ENCODE results near the gene DHRS3.

DHRS3 gene

DNA sequence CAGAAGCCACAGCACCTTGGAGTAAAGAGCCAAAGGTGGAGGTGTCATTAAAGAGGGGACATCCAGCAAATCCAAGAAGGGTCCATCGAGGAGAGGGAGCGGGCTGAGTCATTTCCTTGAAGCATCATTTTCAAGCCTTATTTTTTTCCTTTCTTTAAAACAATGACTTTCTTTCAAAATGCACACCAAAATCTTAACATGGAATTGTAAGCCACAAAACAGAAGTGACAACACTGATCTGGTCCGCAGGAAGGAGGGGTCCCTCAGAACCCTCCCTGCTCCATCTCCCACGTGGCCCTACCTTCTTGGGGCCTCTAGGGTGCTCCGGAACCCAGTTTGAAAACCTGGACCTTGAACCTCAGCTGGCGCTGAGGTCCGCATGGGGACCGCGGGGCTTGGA is 14.8 kb downstream of the DHRS3 start:
- H3K4me3 ChIP-seq (ENCODE audit: low read depth, low read length), result no peak overlapping the region
- TF ChIP-seq, protein P1, sequence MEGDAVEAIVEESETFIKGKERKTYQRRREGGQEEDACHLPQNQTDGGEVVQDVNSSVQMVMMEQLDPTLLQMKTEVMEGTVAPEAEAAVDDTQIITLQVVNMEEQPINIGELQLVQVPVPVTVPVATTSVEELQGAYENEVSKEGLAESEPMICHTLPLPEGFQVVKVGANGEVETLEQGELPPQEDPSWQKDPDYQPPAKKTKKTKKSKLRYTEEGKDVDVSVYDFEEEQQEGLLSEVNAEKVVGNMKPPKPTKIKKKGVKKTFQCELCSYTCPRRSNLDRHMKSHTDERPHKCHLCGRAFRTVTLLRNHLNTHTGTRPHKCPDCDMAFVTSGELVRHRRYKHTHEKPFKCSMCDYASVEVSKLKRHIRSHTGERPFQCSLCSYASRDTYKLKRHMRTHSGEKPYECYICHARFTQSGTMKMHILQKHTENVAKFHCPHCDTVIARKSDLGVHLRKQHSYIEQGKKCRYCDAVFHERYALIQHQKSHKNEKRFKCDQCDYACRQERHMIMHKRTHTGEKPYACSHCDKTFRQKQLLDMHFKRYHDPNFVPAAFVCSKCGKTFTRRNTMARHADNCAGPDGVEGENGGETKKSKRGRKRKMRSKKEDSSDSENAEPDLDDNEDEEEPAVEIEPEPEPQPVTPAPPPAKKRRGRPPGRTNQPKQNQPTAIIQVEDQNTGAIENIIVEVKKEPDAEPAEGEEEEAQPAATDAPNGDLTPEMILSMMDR (IDR thresholded peaks at IDR 0.05; ENCODE audit: insufficient read depth, low read depth, low read length, missing control alignments), result no peak
- DNase-seq (ENCODE audit: low read depth), result no peak

DNA sequence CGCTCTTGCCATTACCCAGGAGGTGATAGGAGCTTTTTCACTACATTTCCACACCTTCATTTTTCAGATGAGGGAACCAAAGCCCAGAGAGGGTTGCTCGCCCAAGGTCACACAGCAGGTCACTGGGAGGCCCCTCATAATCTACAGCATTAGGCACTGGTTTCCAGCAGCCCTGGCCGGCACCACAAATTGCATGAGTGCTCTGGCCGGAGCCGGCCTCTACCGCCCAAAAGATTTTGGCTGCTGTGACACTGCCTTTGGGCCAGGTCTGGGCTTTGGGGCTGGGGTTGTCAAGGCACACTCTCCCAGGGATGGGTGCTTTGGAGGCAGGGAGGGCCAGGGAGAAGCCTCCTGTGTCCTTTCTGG is 15.4 kb downstream of the DHRS3 start:
- TF ChIP-seq, protein P1 (IDR thresholded peaks at IDR 0.05; ENCODE audit: insufficient read depth, low read depth, low read length, missing control alignments), result no peak
- H3K4me3 ChIP-seq (ENCODE audit: low read depth, low read length), result no peak overlapping the region
- DNase-seq (ENCODE audit: low read depth), result no peak

DNA sequence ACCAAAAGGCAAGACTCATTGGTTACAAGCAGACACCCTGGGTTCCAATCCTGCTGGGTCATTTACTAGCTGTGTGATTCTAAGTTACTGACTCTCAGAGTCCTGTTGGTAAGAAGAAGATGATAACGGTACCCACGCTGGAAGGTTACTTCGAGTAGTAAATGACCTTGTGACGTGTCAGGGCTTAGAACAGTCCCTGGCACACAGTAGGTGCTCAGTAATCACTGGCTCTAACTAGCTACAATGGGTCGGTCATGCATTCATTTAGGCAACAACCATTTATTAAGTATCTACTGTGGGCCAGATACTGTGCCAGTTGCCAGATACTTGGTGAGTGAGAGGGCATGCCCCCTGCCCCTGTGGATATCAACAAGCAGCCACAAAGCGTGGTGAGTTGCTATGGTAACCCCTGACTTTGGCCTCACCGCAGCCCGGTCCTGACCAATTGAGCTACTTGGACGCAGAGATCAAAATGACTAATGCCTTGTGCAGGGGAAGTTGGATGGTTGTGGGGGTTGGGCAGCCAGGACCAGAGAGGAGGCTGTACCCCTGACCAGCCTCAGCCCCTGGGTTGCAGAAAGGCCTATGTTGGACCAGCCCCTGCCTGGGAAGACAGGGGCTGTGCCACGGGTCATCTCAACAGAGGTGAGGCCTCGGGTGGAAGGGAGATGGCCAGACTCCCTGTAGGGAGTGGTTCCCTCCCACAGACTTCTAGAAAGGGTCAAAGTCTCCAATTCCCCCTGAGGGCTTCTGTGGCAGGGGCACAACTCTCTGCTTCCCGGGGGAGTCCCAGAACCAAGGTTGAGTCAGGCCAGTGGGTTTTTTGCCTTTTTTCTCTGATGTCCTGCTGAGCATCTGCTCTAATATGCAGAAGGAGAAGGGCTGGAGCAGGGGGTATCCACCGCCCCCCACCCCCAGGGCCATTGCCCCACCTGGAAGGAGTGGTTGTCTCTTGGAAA is 16.0 kb downstream of the DHRS3 start:
- no peak for DNase-seq (ENCODE audit: low read depth)
- H3K4me3 ChIP-seq (ENCODE audit: low read depth, low read length), result no peak overlapping the region
- TF ChIP-seq, protein P1 (IDR thresholded peaks at IDR 0.05; ENCODE audit: insufficient read depth, low read depth, low read length, missing control alignments), result no peak

DNA sequence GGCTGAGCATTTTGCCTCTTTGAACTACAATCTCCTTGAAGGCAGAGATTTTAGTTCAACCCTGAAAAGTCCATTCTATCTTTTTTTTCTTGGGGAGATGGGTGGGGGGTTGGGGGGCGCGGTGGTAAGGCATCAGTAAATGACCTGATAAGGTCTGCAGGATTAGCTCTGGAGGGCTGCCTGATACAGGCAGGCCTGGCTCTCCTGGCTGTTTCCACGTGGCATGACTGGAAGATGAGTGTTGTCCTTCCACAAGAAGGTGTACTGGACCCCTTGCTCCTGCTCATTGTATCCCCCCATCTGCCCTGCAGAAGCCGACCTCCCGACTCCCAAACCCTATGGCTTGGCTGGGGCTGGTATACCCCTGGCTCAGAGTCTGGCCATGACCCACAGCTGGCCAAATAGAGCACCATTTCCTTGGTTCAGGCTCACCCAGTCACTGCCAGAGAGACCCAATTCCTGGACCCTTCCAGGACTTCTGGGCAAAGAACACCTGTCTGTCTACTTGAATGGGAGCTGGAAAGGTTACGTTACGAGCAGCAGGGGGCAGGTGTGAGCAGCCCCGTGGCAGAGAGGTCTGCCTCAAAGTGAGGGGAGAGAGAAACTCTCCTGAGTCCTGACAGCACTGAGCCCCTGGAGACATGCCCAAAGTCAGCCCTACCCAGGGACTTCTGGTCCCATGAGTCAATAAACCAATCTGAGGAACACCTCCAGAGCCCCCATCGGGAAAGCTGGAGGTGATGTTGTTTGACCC is 17.0 kb downstream of the DHRS3 start:
- peak; percentile 29 for DNase-seq (ENCODE audit: low read depth)
- TF ChIP-seq, protein P1 (IDR thresholded peaks at IDR 0.05; ENCODE audit: insufficient read depth, low read depth, low read length, missing control alignments), result peak; percentile 57
- H3K4me3 ChIP-seq (ENCODE audit: low read depth, low read length), result no peak overlapping the region

DNA sequence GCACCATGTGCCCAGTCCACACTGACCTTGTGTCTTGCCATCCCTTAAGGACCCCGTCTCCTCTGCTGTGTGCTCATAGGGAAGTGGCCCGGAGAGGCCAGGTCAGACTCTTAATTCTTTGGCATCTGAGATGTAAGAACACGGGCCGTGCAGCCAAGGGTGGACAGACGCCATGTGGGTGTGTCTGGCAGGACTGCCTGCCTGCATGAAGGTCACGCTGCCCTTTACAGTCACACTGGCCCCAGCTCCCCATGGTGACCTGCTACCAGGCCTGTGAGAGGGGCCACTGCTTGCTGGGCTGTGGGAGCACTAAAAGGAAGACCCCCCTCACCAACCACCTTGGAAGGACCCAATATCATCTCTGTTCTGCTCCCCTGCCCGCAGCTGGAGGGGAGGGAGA is 17.7 kb downstream of the DHRS3 start:
- TF ChIP-seq, protein P1 (IDR thresholded peaks at IDR 0.05; ENCODE audit: insufficient read depth, low read depth, low read length, missing control alignments), result no peak
- DNase-seq (ENCODE audit: low read depth), result no peak
- no peak overlapping the region for H3K4me3 ChIP-seq (ENCODE audit: low read depth, low read length)

DNA sequence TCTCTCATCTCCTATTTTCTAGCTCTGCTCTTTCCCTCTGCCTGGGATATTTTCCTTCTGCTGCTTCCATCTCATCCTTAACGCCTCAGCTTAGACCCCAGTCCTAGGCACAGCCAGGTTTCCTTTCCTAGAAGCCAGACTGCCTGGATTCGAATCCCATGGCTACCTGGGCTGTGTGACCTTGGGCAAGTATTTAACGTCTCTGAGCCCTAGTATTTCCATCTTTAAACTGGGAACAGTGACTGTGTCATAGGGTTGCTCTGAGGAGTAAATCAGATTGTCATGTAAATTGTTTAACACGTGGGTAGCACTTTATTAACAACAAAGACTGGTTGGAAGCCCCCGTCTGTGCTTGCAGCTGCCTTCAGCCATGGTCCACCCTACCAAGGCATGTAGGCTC is 18.4 kb downstream of the DHRS3 start:
- DNase-seq (ENCODE audit: low read depth), result no peak
- H3K4me3 ChIP-seq (ENCODE audit: low read depth, low read length), result no peak overlapping the region
- TF ChIP-seq, protein P1 (IDR thresholded peaks at IDR 0.05; ENCODE audit: insufficient read depth, low read depth, low read length, missing control alignments), result no peak
